HG03439 (cell line): Measurements from ENCODE around the gene NLE1.

Source experiments
- ATAC-seq: cut with Tn5 transposase; IDR thresholded peaks from one replicate; pipeline ENCODE4 v1.9.1; 2021; ENCODE audit warnings: mild to moderate bottlenecking, moderate library complexity; ENCODE audit not compliant: unreplicated experiment

The NLE1 gene

GRCh38 chr17:35087731-35088355 lies 54.3 kb downstream of the NLE1 start:
- no peak for ATAC-seq

DNA sequence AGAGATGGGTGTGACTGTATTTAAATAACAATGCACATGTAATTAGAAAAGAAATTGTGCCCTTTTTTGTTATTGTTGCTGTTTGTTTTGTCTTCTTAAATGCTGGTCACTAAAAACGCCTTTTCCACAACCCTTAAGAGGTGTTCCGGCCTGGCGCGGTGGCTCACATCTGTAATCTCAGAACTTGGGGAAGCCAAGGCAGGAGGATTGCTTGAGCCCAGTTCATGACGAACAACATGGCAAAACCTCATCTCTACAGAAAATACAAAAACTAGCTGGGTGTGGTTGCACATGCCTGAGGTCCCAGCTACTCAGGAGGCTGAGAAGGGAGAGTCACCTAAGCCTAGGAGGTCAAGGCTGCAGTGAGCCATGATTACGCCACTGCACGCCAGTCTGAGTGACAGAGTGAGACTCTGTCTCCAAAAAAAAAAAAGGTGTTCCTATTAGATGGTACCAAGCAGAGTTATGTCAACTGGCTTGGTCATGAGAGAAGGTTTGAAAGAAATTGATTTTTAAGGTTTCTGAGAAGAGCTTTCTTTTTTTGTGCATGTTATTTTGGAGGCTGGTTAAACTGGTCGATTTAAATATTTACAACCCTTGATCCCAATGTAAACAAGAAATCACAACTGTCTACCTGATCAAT lies 55.1 kb downstream of the NLE1 start:
- ATAC-seq: no peak

DNA sequence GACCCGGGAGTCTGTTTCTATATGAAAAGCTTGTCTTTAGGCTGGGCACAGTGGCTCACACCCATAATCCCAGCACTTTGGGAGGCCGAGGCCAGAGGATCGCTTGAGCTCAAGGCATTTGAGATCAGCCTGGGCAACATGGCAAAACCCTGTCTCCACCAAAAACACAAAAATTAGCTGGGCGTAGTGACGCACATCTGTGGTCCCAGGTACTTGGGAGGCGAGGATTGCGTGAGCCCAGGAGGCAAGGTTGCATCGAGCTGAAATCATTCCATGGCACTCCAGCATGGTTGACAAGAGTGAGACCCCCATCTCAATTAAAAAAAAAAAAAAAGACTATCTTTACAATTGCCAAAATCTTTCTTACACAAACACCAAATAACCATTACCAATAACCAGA lies 55.9 kb downstream of the NLE1 start:
- ATAC-seq: no peak

DNA sequence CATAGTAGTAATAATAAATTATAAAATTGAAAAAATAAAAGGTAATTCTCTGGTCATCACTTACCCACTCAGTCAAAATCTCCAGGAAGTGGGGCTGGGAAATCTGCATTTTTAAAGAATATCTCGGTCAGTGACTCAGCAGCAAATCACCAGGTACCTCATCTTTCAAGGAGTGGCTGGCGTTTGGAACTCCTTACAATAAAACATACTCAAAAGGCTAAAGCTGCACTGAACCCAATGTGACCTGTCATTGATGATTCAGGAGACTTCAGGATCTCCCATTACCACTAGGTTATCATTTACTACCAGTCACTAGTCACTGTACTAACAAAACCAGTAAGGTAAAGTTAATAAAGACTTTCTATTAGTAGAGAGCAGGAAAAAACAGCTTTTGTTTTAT lies 57.1 kb downstream of the NLE1 start:
- no peak for ATAC-seq

- ATAC-seq: no peak
Measured at GRCh38 chr17:35083071-35083470, 59.0 kb downstream of the NLE1 start.

DNA sequence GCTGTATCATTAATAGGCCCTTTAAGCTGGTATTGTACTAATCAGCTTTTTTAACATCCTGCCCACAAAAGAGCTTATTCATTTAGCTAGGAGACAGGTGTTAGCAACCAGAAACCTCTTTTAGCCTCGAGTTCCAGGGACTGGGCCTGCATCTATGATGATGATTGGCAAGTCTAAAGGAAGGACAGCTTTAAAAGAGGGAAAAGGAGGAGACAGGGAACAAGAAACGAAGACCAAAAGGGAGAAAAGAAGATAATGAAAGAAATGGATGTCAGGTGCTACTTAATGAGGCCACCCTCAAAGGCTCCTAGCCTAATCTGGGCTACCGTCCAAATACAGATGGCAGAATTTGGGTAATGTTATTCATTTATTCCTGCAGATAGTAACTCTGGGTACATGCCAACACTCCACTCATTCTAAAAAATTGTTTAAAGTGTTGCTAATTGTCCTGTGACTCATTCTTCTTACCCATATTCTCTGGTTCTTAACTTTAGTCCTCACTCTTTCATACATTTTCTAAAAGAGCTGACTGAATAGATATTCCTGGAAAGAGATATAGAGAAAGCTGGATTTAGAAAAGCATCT lies 59.9 kb downstream of the NLE1 start:
- no peak for ATAC-seq

DNA sequence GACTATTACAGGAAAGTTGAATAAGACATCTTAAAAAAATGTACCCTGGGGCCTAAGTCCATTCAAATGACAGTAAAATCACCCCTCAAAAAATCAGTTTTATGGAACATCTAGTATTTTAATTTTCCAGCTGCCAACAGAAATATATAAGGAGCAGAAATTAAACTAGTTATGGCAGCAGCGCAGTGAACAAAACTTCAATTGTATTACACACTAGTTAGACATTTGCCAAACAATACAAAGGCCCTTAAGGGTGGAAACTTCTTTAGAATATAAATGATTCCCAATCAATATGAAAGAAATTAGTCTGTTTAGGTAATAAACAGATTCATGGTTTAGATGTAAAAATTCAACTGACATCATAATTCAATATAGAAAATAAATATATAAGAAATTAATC lies 60.5 kb downstream of the NLE1 start:
- ATAC-seq: no peak

- ATAC-seq: no peak
Measured at GRCh38 chr17:35080536-35080935, 61.6 kb downstream of the NLE1 start.

GRCh38 chr17:35079547-35080423 lies 62.3 kb downstream of the NLE1 start:
- ATAC-seq: no peak
